Activated naive CD4-positive, alpha-beta T cell treated with Interleukin-2 at 50 U/mL for 16 hours (primary cell): Measurements from ENCODE around the gene METAP1D.

Experiments used
- DNase-seq: peaks from one replicate; pipeline ENCODE4 v3.0.0-alpha.2; 2020

Gene METAP1D

GRCh38 chr2:172093416-172094293 is 93.9 kb downstream of the METAP1D start:
- DNase-seq, result no peak

DNA sequence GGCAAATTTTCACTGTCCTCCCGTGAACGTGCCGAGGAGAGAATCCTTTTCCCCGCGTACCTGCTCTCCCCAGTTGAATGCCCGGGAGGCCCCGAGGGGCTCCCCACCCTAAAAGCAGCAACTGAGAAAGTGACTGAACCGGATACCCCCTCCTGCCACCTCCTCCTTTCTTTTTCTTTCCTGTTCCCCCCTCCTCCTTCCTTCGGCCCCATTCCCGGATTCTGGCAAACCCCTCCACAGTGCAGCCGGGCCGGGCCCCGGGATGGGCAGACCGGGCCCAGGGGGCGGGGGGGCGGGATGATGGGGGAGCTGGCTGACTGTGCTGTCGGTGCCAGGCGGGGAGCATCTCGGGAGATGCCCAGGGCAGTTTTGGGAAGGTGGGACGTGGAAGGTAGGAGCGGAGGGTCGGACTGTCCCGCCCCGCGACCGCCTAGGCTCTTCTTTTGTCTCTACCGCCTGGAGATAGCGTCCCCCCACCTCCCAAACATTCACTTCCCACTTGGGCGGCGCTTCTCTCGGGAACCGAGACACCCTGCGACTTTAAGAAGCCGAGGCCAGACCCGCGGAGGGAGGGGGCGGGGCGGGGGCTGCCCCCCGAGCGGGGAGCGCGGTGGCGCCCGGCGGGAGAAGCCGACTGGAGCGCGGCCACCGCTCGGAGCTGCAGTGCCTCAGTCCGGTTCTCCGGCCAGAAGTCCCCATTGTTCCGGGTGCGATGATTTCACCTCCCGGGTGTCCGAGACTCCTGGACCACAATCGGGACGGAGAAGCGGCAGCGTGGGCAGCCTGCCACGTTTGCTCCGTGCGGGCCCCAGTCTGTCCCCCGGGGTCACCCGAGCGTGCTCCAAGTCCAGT is 94.8 kb downstream of the METAP1D start:
- DNase-seq, result no peak

- peak; percentile 68 for DNase-seq
These were observed 95.6 kb downstream of the METAP1D start for GRCh38 chr2:172095146-172095904.

DNA sequence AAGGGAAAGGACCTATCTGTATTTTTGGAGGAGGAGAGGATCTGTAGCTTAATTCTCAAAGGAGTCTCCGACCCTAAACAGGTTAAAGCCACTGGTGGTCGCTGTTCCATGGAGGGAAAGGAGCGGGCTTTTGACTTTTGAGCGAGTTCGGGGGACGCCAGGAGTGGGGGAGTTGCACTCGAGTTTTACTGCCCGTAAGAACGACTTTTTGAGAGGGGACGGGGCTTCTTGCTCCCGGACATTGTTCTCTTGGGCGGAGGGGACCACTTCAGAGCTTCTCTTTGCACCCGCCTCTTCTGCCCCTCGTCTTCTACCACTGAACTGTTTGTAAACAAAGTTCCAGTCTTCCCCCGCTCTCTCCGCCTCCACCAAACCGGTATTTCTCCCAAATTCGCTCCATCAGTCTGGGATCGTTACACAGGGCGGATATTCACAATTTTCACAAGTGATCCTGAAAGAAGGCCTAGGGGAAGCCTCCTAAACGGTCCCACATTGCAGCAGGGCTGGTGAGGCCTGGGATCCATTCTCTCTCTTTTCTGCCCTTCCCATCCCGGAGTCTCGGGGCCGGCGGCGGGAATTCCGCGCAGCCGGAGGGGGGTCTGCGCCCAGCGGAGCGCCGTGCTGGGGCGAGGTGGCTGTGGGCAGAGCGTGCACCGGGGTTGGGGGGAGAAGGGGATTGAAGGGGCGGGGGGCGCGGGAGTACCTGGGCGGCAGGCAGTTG is 96.3 kb downstream of the METAP1D start:
- no peak for DNase-seq

DNA sequence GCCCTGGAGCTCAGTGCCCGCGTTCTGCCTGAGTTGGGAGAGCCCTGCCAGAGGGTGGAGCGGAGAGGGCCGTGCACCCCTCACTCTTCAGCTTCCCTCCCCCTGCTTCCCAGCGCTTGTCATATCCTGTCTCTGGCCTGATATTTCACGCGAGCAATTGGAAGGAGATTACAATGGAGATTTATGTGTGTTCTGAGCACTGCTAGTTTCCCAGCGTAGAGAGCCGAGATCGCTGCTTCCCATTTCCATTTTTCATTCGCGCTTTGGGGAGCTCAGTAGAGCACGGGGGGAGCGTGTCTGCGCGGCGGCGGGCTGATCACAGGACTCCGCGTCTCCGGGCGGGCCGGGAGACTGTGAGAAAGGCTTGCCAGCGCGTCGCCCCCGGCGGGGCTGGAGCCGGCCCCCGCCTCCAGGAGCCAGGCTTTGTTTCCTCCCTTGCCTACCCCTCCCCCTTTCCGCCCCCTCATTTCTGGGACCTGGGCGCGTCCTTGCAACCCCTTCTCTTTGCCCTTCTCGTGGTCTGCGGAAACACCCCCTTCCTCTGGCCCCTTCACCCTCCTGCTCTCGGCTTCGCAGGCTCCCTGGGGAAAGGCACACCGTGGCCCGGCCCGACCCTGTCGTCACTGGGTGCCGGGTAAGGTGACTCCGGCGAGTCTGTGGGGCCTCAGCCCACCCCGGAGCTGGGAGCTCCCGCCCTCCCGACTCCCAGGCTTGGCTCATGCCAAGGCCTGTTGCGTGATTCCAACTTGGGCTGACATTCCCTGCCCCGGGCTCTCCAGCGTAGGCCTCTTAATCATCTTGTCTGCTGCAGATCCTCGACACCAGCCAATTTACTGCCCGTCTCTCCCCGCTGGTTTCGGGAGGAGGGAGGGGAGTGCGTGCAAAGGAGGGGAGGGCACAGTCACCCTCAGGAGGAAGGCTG is 97.1 kb downstream of the METAP1D start:
- DNase-seq, result no peak

GRCh38 chr2:172097557-172098131 is 97.9 kb downstream of the METAP1D start:
- DNase-seq, result no peak

DNA sequence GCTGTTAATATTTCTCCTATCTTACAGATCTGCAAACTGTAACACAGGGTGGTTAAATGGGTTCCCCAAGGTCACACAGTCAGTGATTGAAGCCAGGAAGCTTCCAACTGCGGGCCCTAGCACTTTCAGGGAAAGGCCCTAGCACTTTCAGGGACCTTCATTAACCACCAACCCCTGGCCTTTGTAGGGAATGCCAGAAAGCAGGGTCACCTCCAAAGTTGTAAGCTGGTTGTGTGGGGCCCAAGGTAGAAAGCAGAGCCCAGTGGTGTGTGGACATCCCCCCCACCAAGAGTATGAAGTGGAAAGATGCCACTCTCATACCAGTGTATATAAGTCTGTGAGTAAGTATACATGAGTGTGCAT is 98.5 kb downstream of the METAP1D start:
- no peak for DNase-seq

GRCh38 chr2:172098650-172099471 is 99.1 kb downstream of the METAP1D start:
- peak; percentile 42 for DNase-seq

DNA sequence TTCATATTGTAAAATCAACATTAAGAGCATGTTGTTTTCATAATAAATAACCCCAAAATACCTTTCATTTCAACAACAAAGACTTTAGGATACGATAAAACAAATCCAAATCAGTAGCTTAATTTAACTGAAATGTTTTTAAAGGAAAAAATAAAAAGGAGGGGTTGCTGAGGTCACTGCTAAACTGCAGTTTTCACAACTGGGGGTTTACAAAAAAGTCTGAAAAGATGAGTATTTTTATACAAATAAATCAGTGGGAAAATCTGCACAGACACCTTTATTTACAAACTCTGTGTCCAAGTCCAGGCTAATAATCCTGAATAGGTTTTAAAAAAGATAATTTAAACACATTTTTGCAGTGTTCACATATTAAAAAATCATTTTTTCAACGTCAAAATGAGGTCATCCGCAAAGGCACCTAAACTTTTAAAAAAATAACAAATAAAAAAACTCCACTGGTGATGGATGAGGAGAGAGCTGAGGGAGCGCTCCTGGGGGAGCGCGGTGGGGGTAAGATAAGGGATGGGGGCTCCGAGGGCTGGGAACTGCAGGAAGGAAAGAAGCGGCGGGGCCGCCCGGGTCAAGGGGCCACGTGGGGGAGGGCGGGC is 99.8 kb downstream of the METAP1D start:
- no peak for DNase-seq

GRCh38 chr2:172100080-172100934 is 100.6 kb downstream of the METAP1D start:
- no peak for DNase-seq

DNA sequence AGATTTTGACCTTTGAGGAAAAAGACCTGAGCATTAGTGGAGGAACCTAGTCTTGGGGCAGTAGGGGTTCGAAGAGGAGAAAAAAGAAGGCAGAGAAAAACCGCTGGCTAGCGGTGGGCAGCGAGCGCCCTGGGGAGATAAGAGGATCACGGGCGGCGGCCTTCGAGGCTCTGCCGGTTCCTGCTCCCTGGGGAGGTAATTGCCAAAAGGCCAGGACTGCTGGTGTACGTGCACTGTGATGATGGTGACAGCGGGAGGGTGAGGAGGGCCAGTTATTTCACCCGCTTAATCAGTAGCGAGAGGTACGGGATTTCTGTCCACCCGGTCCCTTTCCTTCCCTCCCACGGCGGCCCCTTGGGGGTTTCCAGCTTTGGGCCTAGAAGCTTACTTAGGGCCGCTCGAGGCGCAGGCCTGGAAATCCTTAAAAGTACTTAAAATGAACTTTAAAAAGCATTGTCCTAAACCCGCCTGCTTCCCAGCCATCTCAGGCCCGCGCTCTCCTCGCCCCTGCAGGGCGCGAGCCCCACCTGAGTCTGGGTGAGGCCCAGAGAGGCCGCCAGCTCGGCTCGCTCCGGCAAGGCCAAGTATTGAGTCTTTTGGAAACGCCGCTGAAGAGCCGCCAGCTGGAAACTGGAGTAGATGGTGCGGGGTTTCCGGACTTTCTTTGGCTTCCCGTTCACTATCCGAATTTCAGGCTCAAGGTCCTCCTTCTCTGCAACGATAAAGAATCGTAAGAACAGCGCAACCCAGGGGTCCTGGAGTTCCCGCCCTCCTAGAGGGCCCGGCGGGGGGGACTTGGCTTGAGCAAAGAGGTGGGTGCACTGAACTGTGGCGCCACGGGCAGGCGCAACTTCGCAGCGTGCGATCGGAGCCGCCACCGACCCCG is 101.4 kb downstream of the METAP1D start:
- DNase-seq, result no peak

DNA sequence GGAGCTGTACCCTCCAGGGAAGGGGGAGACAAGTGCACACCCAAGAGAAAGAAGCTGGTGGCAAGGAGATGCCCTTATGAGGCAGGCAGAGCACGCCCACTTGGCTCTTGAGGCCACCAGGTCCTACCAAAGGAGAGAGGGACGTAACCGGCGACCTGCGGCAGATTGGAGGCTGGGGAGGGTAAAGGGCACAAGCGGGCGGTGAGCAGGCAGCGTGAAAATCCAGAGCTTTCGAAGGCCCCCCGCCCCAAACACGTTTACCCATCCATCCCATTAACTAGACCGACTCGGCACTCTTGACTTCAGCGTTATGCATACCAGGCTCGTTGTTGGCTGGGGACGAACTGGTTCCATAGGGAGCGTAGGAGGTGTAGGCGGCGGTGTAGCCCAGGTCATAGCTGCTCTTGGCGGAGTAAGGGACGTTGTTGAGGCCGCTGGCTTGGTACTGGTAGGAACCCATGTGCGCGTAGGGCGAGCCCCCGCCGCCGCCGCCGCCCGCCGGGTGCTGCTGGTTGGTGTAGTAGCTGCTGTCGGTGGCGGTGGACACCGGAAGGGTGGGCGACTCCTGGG is 102.2 kb downstream of the METAP1D start:
- DNase-seq, result peak; percentile 16

- DNase-seq, result peak; percentile 71
These were observed 102.9 kb downstream of the METAP1D start, which contains the start of gene DLX2 for GRCh38 chr2:172102391-172103359. DLX2 (minus strand) TSS chr2:172102900; CDS start chr2:172102538, 362 bp downstream.

GRCh38 chr2:172103471-172104272 is 103.9 kb downstream of the METAP1D start:
- DNase-seq, result peak; percentile 74
